ENCODE results near the gene ACP7.
"Not testable (repeated sequence)": the region's sequence is repeated elsewhere in the genome, so short reads cannot be mapped to it uniquely, and the experiment has no call there.

The ACP7 gene

DNA sequence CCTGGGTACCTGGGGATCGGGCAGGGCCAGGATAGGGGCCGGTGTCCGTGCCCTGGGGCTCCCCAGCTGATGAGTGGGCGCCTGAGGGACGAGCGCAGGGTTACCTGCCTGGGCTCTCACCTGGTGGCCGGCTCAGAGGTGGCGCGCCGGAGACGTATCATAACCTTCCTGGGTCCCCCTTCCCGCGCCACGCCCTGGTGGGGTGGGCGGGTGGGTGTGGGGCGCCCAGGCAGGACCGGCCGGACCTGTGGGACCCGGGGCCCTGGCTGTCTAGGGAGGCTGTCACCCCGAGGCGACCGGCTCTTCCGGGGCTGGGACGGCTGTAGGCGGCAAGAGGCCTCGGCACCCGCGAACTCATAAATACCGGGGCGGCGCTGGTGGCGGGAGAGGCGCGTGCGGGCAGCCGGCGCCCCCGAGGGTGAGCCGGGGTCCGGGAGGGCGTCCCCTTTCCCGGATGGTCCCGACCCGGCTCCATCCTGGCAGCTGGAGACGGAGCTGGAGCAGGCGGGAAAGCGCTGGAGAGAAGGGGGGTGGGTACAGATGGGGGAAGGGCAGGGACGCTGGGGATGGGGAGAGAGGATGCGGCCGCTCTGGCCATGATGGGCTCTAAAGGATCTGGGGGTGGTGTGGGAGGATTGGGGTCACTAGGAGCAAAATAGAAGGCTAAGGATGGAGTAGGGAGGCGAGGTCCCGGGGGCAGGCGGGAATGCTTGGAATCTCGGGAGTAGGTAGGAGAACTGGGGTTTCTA is at the start of gene ACP7:
TSS of gene ACP7 (plus strand) at position 386 of the 749 bp plus-strand sequence. CDS start 902 bp downstream, outside the sequence.
- no peak for DNase-seq (ENCODE audit: low spot score)

DNA sequence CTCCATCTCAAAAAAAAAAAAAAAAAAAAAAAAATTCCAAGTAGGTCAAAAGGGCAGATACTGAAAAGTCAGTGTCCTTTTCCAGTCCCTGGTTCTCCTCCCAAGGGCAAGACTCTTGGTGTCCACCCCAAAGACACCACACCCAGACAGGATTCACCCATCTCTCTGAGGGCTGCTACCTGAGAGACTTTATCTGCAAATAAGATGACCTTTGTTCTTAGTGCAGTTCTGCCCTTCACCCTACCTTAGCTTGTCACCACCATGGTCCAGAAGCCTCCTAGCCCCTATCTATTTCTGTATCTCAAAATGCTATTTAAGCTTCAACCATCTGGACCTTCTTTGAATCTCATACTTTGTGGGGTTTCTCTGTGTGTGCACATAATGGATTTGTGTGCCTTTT is 47.6 kb upstream of the ACP7 start:
- no peak for DNase-seq (ENCODE audit: low spot score)

DNA sequence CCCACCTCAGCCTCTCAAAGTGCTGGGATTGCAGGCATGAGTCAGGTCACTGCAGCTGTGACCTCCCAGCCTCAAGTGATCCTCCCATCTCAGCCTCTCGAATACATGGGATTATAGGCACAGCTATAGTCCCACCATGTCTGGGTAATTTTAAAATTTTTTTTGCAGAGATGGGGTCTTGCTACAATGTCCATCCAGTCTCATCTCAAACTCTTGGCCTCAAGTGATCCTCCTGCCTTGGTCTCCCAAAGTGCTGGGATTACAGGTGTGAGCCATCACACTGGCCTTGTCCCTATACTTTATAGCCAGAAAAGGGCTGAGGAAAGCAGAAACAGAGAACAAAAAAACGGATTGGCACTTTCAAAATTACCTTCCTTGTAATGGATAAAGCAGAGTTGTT is 47.0 kb upstream of the ACP7 start:
- no peak for DNase-seq (ENCODE audit: low spot score)

DNA sequence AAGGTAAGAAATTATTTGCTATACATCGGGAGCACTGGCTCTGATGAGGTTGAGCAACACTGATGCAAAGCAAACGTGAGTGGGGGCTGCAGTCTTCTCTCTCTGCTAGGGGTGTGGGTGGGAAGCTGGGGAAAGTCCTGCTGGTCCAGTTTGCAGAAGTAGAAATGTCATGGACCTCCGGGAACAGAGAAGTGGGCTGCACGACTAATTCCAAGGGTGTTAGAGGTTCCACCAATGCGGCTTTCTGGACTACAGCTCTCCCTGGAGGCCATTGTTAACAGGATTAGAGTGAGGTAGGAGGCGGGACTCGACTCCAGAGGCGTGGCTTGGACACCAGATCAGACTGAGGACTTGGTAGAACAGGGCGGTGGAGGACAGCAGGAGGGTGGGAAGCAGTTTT is 46.1 kb upstream of the ACP7 start:
- DNase-seq (ENCODE audit: low spot score): no peak

- DNase-seq (ENCODE audit: low spot score): no peak
Measured at GRCh38 chr19:39045506-39045905, 38.7 kb upstream of the ACP7 start.

DNA sequence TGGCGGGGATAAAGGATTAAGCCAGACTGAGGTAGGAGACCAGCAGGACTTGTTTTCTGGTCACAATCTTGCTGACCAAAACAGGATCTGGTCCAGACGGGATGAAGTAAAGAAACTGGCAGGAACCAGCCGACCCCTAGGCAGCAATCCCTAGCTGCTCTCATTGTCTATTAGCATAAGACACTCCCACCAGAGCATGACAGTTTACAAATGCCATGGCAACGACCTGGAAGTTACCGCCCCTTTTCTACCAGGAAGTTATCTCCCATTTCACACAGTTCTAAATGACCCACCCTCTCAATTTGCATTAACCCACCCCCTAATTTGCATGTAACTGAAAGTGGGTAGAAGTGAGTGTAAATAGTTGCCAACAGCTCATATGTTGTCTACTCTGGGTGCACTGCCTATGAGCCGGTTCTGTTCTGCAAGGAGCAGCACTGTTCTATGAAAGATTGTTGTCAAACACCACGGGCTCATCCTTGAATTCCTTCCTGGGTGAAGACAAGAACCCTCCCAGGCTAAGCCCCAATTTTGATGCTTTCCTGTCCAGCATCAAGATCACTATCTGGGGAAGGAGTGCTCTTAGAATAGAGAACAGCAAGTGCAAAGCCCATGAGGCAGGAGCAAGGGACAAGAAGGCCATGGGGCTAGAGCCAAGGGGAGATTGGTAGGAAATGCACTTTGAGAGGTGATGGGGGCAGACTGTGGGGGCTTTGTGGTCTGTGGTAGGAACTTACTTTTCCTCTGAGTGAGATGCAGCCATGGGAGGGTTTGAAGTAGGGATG is 37.9 kb upstream of the ACP7 start:
- DNase-seq (ENCODE audit: low spot score): no peak

DNA sequence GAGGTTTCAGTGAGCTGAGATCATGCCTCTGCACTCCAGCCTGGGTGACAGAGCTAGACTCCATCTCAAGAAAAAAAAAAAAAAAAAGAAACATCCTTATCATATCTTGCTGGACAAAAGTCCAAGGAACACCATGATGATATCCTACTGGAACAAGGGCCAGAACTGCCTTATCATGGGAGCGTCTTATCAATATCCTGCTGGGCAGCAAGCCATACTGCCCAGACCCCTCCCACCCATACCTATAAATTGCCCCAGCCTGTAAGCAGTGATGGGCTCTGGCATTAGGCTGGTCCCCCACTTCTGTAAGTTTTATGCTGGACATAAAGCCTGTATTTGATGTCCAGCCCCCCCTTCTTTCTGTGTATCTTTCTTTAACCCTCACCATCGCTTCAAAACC is 37.1 kb upstream of the ACP7 start:
- no peak for DNase-seq (ENCODE audit: low spot score)

GRCh38 chr19:39052243-39052746 is 31.9 kb upstream of the ACP7 start:
- peak; percentile 57 for DNase-seq (ENCODE audit: low spot score)

DNA sequence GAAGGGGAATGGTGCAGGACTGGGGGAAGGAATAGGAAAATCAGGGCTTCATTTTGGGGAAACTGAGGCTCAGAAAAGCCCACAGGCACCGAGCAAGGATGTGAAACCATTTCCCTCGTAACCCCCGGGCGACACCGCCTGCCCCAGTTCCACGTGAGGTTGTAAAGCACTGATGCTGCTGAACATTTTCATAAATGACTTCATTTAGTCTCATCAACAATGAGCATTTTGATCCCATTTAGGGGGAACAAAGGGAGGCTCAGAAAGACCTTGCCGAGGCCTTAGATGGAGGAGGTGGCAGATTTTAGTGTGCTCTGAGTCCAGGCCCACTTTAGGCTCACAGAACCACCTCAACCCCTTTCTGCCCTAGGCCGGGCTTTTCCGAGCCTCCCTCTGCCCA is 31.3 kb upstream of the ACP7 start:
- DNase-seq (ENCODE audit: low spot score): no peak

GRCh38 chr19:39053276-39054090 is 30.7 kb upstream of the ACP7 start:
- peak; percentile 72 for DNase-seq (ENCODE audit: low spot score)

DNA sequence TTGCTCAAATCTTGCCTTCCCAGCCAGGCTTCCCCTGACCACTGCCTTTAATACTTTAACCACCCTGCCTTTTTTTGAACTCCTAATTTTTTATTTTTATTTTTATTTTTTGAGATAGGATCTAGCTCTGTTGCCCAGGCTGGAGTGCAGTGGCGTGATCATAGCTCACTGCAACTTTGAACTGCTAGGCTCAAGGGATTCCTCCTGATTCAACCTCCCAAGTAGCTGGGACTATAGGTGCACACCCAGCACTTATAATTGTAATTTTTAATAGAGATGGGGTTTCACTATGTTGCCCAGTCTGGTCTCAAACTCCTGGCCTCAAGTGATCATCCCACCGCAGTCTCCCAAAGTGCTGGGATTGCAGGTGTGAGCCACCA is 30.1 kb upstream of the ACP7 start:
- DNase-seq (ENCODE audit: low spot score): no peak

- DNase-seq (ENCODE audit: low spot score): no peak
Measured at GRCh38 chr19:39057615-39058014, 26.6 kb upstream of the ACP7 start.

DNA sequence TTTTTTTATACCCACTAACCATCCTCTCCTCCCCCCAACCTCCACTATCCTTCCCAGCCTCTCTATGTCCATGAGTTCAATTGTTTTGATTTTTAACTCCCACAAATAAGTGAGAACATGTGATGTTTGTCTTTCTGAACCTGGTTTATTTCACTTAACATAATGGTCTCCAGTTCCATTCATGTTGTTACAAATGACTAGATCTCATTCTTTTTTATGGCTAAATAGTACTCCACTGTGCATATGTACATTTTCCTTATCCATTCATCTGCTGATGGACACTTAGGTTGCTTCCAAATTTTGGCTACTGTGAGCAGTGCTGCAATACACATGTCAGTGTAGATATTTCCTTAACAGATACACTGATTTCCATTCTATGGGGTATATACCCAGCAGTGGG is 24.9 kb upstream of the ACP7 start:
- DNase-seq (ENCODE audit: low spot score): no peak

- no peak for DNase-seq (ENCODE audit: low spot score)
Measured at GRCh38 chr19:39060171-39060570, 24.0 kb upstream of the ACP7 start.

- no peak for DNase-seq (ENCODE audit: low spot score)
Measured at GRCh38 chr19:39064405-39064804, 19.8 kb upstream of the ACP7 start.

GRCh38 chr19:39065928-39066327 is 18.2 kb upstream of the ACP7 start:
- DNase-seq (ENCODE audit: low spot score): no peak

DNA sequence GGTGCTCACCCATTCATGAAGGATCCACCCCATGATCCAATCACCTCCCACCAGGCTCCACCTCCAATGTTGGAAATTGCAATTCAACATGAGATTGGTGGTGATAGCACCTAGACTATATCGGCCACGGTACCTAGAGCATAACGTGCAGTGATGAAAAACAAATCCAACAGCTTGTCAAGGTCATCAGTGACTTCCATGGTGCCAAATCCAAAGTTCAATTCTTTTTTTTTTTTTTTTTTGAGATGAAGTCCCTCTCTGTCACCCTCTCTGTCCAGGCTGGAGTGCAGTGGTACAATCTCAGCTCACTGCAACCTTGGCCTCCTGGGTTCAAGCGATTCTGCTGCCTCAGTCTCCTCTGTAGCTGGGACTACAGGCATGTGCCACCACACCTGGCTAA is 17.1 kb upstream of the ACP7 start:
- no peak for DNase-seq (ENCODE audit: low spot score)

- not testable (repeated sequence) for DNase-seq (ENCODE audit: low spot score)
Measured at GRCh38 chr19:39068259-39068658, 15.9 kb upstream of the ACP7 start.

GRCh38 chr19:39070888-39071287 is 13.3 kb upstream of the ACP7 start:
- no peak for DNase-seq (ENCODE audit: low spot score)

GRCh38 chr19:39074205-39074692 is 9.9 kb upstream of the ACP7 start:
- no peak for DNase-seq (ENCODE audit: low spot score)

GRCh38 chr19:39074942-39075341 is 9.2 kb upstream of the ACP7 start:
- no peak for DNase-seq (ENCODE audit: low spot score)

- no peak for DNase-seq (ENCODE audit: low spot score)
Measured at GRCh38 chr19:39077323-39077722, 6.8 kb upstream of the ACP7 start.
